SK-N-SH (cell line): Measurements from ENCODE around the gene AR. TPM values are rescaled to one million over a fixed set of nuclear protein-coding genes. Genes with fewer than 3 reads are reported as not detected.

ENCODE experiments used
- CTCF ChIA-PET: fragments of 300-600, 350-600 bp; formaldehyde crosslinking; extraction: SDS; loops from one replicate; lab custom pipeline; 2021; lab: Yijun Ruan, JAX
- POLR2A ChIA-PET: fragments of 350-600 bp; sonication (Branson Sonifier 250); formaldehyde crosslinking; extraction: SDS; loops from one replicate; lab custom pipeline; 2020; ENCODE audit warnings: antibody characterized with exemption, inconsistent platforms; lab: Yijun Ruan, JAX
- DNase-seq: peaks from one replicate; pipeline ENCODE4 v3.0.0; 2012
- H2AFZ ChIP-seq: fragments of 200-600 bp; sonication (generic); 2 replicates; pipeline ENCODE4 v1.8.1; 2016; ENCODE audit warnings: antibody characterized with exemption, mild to moderate bottlenecking, low read depth
- H3F3A ChIP-seq: fragments of 200-600 bp; sonication (generic); replicated peaks from 2 replicates; pipeline ENCODE3; 2016; ENCODE audit warnings: antibody characterized with exemption, mild to moderate bottlenecking; ENCODE audit not compliant: insufficient read depth
- H3K27ac ChIP-seq, 2 experiments: fragments of 200-500 bp in 1 of 2; fragments of 200-600 bp in 1 of 2; sonication (Bioruptor generic) in 1 of 2; sonication (generic), shearing (Covaris generic) in 1 of 2; 2 replicates each; pipeline versions ENCODE4 v1.5.1 to v1.6.1; 2014 to 2016; ENCODE audit warnings: low read depth in 2 of 2, inconsistent platforms in 1 of 2, low read length in 1 of 2, mild to moderate bottlenecking in 1 of 2, mixed read lengths in 1 of 2
- H3K27me3 ChIP-seq: fragments of 200-600 bp; sonication (generic), shearing (Covaris generic); 2 replicates; pipeline ENCODE4 v1.6.1; 2016; ENCODE audit warnings: mixed run types; ENCODE audit not compliant: insufficient read depth
- H3K36me3 ChIP-seq, 2 experiments: fragments of 200-500 bp in 1 of 2; fragments of 200-600 bp in 1 of 2; sonication (Bioruptor generic) in 1 of 2; sonication (generic) in 1 of 2; replicated peaks in 1 of 2; 2 replicates each; pipeline versions ENCODE3 to v1.5.1; 2014 to 2016; ENCODE audit warnings: low read length in 1 of 2, mild to moderate bottlenecking in 1 of 2; ENCODE audit not compliant: insufficient read depth in 2 of 2, control insufficient read depth in 1 of 2
- H3K4me1 ChIP-seq, 2 experiments: fragments of 200-500 bp in 1 of 2; fragments of 200-600 bp in 1 of 2; sonication (Bioruptor generic) in 1 of 2; sonication (generic), shearing (Covaris generic) in 1 of 2; 2 replicates each; pipeline versions ENCODE4 v1.5.1 to v1.6.1; 2014 to 2016; ENCODE audit warnings: low read depth in 1 of 2, low read length in 1 of 2, mixed run types in 1 of 2; ENCODE audit not compliant: insufficient read depth in 2 of 2, control insufficient read depth in 1 of 2
- H3K4me2 ChIP-seq: fragments of 200-600 bp; sonication (generic), shearing (Covaris generic); 2 replicates; pipeline ENCODE4 v1.6.1; 2017; ENCODE audit warnings: mixed run types
- H3K4me3 ChIP-seq, 2 experiments: fragments of 200-500 bp in 1 of 2; fragments of 200-600 bp in 1 of 2; sonication (Bioruptor generic) in 1 of 2; sonication (generic), shearing (Covaris generic) in 1 of 2; 2 replicates each; pipeline versions ENCODE4 v1.5.1 to v1.8.1; 2014 to 2016; ENCODE audit warnings: low read depth in 2 of 2, inconsistent platforms in 1 of 2, low read length in 1 of 2, mild to moderate bottlenecking in 1 of 2, mixed read lengths in 1 of 2, moderate library complexity in 1 of 2
- H3K79me2 ChIP-seq: fragments of 200-600 bp; sonication (generic); 2 replicates; pipeline ENCODE4 v1.8.1; 2017; ENCODE audit warnings: mild to moderate bottlenecking; ENCODE audit not compliant: insufficient read depth
- H3K9ac ChIP-seq: fragments of 200-600 bp; sonication (generic); 2 replicates; pipeline ENCODE4 v1.6.1; 2017; ENCODE audit warnings: mixed run types
- H3K9me2 ChIP-seq: fragments of 200-600 bp; sonication (generic); 2 replicates; pipeline ENCODE4 v1.6.1; 2017; ENCODE audit warnings: mixed run types
- H3K9me3 ChIP-seq: fragments of 200-600 bp; sonication (generic); 2 replicates; pipeline ENCODE4 v1.6.1; 2017; ENCODE audit warnings: mixed run types, mild to moderate bottlenecking, moderate library complexity
- H4K20me1 ChIP-seq: fragments of 200-600 bp; sonication (generic); 2 replicates; pipeline ENCODE4 v1.6.1; 2017; ENCODE audit warnings: mild to moderate bottlenecking, mixed run types; ENCODE audit not compliant: insufficient read depth
- EZH2phosphoT487 ChIP-seq: fragments of 200-600 bp; sonication (generic); IDR thresholded peaks from 2 replicates; pipeline ENCODE4 v1.6.1; 2017; ENCODE audit warnings: low read depth, mixed run types, mild to moderate bottlenecking, antibody characterized with exemption, moderate library complexity, borderline replicate concordance
- FOXJ3 ChIP-seq: sonication (generic); formaldehyde crosslinking; IDR thresholded peaks from 2 replicates; pipeline ENCODE4 v1.5.1; 2020; ENCODE audit warnings: mild to moderate bottlenecking, missing genetic modification reagents
- FOXM1 ChIP-seq: IDR thresholded peaks from 2 replicates; pipeline ENCODE4 v1.4.0; 2012; ENCODE audit warnings: low read depth, mild to moderate bottlenecking
- GABPA ChIP-seq: IDR thresholded peaks from 2 replicates; pipeline ENCODE4 v1.4.0; 2012; ENCODE audit warnings: low read depth, mild to moderate bottlenecking
- GATA2 ChIP-seq: sonication (generic); formaldehyde crosslinking; IDR thresholded peaks from 2 replicates; pipeline ENCODE4 v1.5.0; 2020; ENCODE audit warnings: mild to moderate bottlenecking, missing genetic modification reagents
- JUND ChIP-seq: IDR thresholded peaks from 2 replicates; pipeline ENCODE4 v1.4.0; 2012
- MEF2A ChIP-seq: IDR thresholded peaks from 2 replicates; pipeline ENCODE4 v1.4.0; 2012; ENCODE audit warnings: low read depth, borderline replicate concordance
- MXI1 ChIP-seq: IDR thresholded peaks from 2 replicates; pipeline ENCODE4 v1.6.1; 2012; ENCODE audit warnings: mild to moderate bottlenecking, low read depth, low read length, improper control_type of control experiment
- NFIC ChIP-seq: IDR thresholded peaks from 2 replicates; pipeline ENCODE4 v1.4.0; 2012; ENCODE audit warnings: borderline replicate concordance
- NRF1 ChIP-seq: IDR thresholded peaks from 2 replicates; pipeline ENCODE4 v1.6.1; 2012; ENCODE audit warnings: low read depth, mild to moderate bottlenecking, low read length
- POLR2AphosphoS5 ChIP-seq: IDR thresholded peaks from 2 replicates; pipeline ENCODE4 v1.6.1; 2012; ENCODE audit warnings: low read depth, low read length
- RAD21 ChIP-seq: IDR thresholded peaks from 2 replicates; pipeline ENCODE4 v1.6.1; 2012; ENCODE audit warnings: mild to moderate bottlenecking, low read length
- RCOR1 ChIP-seq: fragments of 150-350 bp; IDR thresholded peaks from 2 replicates; pipeline ENCODE4 v1.6.1; 2017; ENCODE audit warnings: antibody characterized with exemption, low read length
- RXRA ChIP-seq: IDR thresholded peaks from 2 replicates; pipeline ENCODE4 v1.4.0; 2012; ENCODE audit warnings: low read depth, mild to moderate bottlenecking, borderline replicate concordance
- SIN3A ChIP-seq: IDR thresholded peaks from 2 replicates; pipeline ENCODE4 v1.6.1; 2012; ENCODE audit warnings: low read depth, mild to moderate bottlenecking, low read length, moderate library complexity, borderline replicate concordance
- SMC3 ChIP-seq: IDR thresholded peaks from 2 replicates; pipeline ENCODE4 v1.6.1; 2012; ENCODE audit warnings: low read depth, low read length, improper control_type of control experiment
- TAF1 ChIP-seq: IDR thresholded peaks from 2 replicates; pipeline ENCODE4 v1.6.1; 2012; ENCODE audit warnings: low read depth, mild to moderate bottlenecking, low read length, moderate library complexity, borderline replicate concordance
- TEAD4 ChIP-seq: IDR thresholded peaks from 2 replicates; pipeline ENCODE4 v1.4.0; 2012; ENCODE audit warnings: mild to moderate bottlenecking, borderline replicate concordance; ENCODE audit not compliant: insufficient read depth
- YY1 ChIP-seq: IDR thresholded peaks from 2 replicates; pipeline ENCODE4 v1.4.0; 2012; ENCODE audit warnings: low read depth, mild to moderate bottlenecking
- WGBS: methylation state at CpG from one replicate; pipeline ENCODE4 v1.1.6; 2017; ENCODE audit warnings: low lambda C conversion rate; 5-methylcytosine and 5-hydroxymethylcytosine counted together
- polyA plus RNA-seq, 3 experiments: library from polyadenylated mRNA; depleted of rRNA; stranded (reverse); fragments of >200 nt; gene quantifications; 2 replicates each; pipeline ENCODE4 v1.2.3, GENCODE V29; 2012
- TF ChIP-seq, protein P1 (sequence below): fragments of 150-350 bp; IDR thresholded peaks from 2 replicates; pipeline ENCODE4 v1.6.1; 2017; ENCODE audit warnings: antibody characterized with exemption, low read length, low read depth, borderline replicate concordance
- TF ChIP-seq, protein P2 (sequence below): IDR thresholded peaks from 2 replicates; pipeline ENCODE4; 2012
- TF ChIP-seq, protein P3 (sequence below): fragments of 200-600 bp; sonication (generic); IDR thresholded peaks from 2 replicates; pipeline ENCODE4 v1.6.1; 2017; ENCODE audit warnings: antibody characterized with exemption, mild to moderate bottlenecking, moderate library complexity

Gene AR
- polyA plus RNA-seq, 1 of the 3 experiments (the other 2 are of a cell fraction): not detected

DNA sequence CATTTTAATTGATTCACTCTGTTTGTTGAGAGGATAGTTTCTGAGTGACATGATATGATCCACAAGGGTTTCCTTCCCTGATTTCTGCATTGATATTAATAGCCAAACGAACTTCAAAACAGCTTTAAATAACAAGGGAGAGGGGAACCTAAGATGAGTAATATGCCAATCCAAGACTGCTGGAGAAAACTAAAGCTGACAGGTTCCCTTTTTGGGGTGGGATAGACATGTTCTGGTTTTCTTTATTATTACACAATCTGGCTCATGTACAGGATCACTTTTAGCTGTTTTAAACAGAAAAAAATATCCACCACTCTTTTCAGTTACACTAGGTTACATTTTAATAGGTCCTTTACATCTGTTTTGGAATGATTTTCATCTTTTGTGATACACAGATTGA, 182.2 kb downstream of the AR start:
- no peaks in the 10 kb centered on the region for H3K4me1 ChIP-seq
- no peaks in the 10 kb centered on the region for H3K9me2 ChIP-seq
- POLR2A ChIA-PET: no interaction called here
- H3K9ac ChIP-seq: no peak overlapping the region
- no peak overlapping the region for H3K4me2 ChIP-seq
- no peak for TF ChIP-seq TAF1
- TF ChIP-seq, protein P1, sequence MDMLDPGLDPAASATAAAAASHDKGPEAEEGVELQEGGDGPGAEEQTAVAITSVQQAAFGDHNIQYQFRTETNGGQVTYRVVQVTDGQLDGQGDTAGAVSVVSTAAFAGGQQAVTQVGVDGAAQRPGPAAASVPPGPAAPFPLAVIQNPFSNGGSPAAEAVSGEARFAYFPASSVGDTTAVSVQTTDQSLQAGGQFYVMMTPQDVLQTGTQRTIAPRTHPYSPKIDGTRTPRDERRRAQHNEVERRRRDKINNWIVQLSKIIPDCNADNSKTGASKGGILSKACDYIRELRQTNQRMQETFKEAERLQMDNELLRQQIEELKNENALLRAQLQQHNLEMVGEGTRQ: no peak
- TF ChIP-seq SMC3: no peak
- no peak for TF ChIP-seq FOXM1
- no peak for TF ChIP-seq JUND
- no peak overlapping the region for H3K27ac ChIP-seq
- H2AFZ ChIP-seq: no peak overlapping the region
- H3K79me2 ChIP-seq: no peaks in the 10 kb centered on the region
- no peaks in the 10 kb centered on the region for H4K20me1 ChIP-seq
- H3K9me3 ChIP-seq: no peaks in the 10 kb centered on the region
- CTCF ChIA-PET: no interaction called here
- H3K36me3 ChIP-seq: no peaks in the 10 kb centered on the region
- WGBS: 0% methylated on average over 1 of the region's 1 CpG
- H3K4me3 ChIP-seq: no peak overlapping the region
- H3F3A ChIP-seq: no peaks in the 10 kb centered on the region
- no peaks in the 10 kb centered on the region for H3K27me3 ChIP-seq
- no peak for DNase-seq

DNA sequence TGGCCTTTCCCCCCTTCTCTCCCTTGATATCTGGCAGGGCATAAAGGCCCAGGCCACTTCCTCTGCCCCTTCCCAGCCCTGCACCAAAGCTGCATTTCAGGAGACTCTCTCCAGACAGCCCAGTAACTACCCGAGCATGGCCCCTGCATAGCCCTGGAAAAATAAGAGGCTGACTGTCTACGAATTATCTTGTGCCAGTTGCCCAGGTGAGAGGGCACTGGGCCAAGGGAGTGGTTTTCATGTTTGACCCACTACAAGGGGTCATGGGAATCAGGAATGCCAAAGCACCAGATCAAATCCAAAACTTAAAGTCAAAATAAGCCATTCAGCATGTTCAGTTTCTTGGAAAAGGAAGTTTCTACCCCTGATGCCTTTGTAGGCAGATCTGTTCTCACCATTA, 183.8 kb downstream of the AR start:
- H3K4me2 ChIP-seq: no peak overlapping the region
- ChIA-PET POLR2A (no interaction called here), CTCF (interaction anchor here (0.8 kb wide), 1 partner anchor 16 kb away, joined by 3 read pairs; no protein-coding TSS in a partner anchor)
- no peak for DNase-seq
- no peaks in the 10 kb centered on the region for H4K20me1 ChIP-seq
- no peaks in the 10 kb centered on the region for H3K9me3 ChIP-seq
- TF ChIP-seq NFIC (no peak), GABPA (no peak), RCOR1 (no peak), MXI1 (no peak), RXRA (no peak), RAD21 (no peak), FOXJ3 (CRISPR knock-in tag) (no peak), TAF1 (no peak), YY1 (no peak), SIN3A (no peak), FOXM1 (no peak), POLR2AphosphoS5 (no peak), MEF2A (no peak), TEAD4 (no peak), NRF1 (no peak), GATA2 (CRISPR knock-in tag) (no peak), EZH2phosphoT487 (no peak)
- TF ChIP-seq, protein P1: no peak
- TF ChIP-seq, protein P2, sequence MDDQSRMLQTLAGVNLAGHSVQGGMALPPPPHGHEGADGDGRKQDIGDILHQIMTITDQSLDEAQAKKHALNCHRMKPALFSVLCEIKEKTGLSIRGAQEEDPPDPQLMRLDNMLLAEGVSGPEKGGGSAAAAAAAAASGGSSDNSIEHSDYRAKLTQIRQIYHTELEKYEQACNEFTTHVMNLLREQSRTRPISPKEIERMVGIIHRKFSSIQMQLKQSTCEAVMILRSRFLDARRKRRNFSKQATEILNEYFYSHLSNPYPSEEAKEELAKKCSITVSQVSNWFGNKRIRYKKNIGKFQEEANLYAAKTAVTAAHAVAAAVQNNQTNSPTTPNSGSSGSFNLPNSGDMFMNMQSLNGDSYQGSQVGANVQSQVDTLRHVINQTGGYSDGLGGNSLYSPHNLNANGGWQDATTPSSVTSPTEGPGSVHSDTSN: no peak
- TF ChIP-seq, protein P3, sequence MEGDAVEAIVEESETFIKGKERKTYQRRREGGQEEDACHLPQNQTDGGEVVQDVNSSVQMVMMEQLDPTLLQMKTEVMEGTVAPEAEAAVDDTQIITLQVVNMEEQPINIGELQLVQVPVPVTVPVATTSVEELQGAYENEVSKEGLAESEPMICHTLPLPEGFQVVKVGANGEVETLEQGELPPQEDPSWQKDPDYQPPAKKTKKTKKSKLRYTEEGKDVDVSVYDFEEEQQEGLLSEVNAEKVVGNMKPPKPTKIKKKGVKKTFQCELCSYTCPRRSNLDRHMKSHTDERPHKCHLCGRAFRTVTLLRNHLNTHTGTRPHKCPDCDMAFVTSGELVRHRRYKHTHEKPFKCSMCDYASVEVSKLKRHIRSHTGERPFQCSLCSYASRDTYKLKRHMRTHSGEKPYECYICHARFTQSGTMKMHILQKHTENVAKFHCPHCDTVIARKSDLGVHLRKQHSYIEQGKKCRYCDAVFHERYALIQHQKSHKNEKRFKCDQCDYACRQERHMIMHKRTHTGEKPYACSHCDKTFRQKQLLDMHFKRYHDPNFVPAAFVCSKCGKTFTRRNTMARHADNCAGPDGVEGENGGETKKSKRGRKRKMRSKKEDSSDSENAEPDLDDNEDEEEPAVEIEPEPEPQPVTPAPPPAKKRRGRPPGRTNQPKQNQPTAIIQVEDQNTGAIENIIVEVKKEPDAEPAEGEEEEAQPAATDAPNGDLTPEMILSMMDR: no peak
- no peaks in the 10 kb centered on the region for H3F3A ChIP-seq
- H3K9ac ChIP-seq: no peak overlapping the region
- no peaks in the 10 kb centered on the region for H3K79me2 ChIP-seq
- H3K27ac ChIP-seq: no peak overlapping the region
- no peaks in the 10 kb centered on the region for H3K4me1 ChIP-seq
- H3K9me2 ChIP-seq: no peaks in the 10 kb centered on the region
- H3K4me3 ChIP-seq: no peak overlapping the region
- WGBS: 0% methylated on average over 2 of the region's 2 CpGs
- no peaks in the 10 kb centered on the region for H3K36me3 ChIP-seq
- no peak overlapping the region for H2AFZ ChIP-seq
- no peaks in the 10 kb centered on the region for H3K27me3 ChIP-seq
